Middle frontal gyrus (tissue), 1 donor: ENCODE results near the gene RTL10.

Source experiments
- DNase-seq: peaks from one replicate; pipeline ENCODE4 v3.0.0-alpha.2; 2015; ENCODE audit warnings: low spot score; ENCODE audit errors: extremely low spot score

Gene RTL10

DNA sequence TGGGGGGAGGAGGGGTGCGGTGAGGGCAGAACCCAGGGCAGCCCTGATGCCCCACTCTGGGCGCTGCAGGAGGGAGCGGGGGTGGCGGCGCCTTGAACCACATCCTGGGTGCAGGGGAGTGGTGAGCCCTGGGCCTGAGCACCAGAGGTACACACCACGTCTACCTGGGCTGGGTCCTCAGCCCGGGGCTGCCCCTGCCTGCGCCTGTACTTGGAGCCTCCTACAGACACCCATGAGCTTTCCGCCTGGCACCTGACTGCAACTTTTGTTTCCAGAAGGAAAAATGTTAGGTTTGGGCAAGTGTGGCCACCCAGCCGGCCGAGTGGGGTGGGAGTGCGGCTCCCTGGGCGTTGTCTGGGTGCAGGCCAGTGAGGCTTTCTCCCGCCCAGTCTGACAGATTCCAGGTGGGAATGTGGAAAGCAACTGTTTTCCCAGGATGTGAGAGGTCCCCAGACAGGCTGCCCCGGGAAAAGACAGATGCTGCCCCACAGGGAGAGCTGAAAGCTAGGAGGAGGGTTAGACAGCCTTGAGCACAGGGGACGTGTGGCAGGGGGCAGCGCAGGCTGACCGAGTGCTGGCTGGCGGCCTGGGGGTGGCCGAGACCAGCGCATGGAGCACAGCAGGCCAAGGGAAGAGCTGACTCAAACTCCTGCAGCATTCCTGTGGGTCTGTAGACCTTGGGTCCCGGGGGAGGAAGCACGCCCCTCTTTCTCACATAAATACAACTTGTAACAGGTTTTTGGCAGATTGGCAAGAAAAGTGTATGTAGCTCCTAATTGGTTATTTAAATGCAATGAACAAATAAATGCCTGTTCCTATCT, 44.1 kb downstream of the RTL10 start:
- no peak for DNase-seq

DNA sequence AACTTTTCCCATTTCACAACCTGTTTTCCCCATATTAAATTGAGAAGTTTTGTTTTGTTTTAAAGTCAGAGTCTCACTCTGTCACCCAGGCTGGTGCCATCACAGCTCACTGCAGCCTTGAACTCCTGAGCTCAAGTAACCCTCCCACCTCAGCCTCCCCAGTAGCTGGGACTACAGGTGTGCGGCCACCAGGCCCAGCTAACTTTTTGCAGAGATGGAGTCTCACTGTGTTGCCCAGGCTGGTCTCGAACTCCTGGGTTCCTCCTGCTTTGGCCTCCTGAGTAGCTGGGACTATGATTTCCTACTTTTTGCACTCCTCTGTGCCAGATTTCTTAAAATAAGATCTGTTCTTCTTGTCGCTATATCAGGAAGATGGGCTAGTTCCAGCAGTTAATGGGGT, 44.9 kb downstream of the RTL10 start:
- DNase-seq: no peak

DNA sequence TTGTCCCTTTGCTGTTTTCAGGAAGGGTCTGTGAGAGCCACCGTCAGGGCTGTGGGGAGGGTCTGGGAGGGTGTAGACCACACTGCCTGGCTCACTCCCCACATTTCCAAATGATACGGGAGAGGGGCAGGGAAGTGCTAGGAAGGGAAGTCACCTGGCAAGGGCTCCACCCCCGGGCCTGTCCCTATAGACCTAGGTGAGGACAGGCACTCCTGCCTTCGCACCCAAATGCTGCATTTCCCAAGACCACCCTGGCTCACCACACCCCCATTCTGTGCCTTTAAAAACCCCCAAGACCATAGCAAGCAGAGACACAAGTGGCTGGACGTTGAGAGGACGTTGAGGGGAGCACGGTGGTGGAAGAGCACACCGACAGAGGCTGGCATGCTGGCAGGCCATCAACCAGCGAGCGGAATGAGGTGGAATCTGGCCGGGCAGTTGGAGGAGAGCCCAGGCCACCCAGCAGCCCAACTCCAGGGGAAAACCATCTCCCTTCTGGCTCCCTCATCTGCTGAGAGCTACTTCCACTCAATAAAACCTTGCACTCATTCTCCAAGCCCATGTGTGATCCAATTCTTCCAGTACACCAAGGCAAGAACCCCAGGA, 45.7 kb downstream of the RTL10 start:
- DNase-seq: no peak

DNA sequence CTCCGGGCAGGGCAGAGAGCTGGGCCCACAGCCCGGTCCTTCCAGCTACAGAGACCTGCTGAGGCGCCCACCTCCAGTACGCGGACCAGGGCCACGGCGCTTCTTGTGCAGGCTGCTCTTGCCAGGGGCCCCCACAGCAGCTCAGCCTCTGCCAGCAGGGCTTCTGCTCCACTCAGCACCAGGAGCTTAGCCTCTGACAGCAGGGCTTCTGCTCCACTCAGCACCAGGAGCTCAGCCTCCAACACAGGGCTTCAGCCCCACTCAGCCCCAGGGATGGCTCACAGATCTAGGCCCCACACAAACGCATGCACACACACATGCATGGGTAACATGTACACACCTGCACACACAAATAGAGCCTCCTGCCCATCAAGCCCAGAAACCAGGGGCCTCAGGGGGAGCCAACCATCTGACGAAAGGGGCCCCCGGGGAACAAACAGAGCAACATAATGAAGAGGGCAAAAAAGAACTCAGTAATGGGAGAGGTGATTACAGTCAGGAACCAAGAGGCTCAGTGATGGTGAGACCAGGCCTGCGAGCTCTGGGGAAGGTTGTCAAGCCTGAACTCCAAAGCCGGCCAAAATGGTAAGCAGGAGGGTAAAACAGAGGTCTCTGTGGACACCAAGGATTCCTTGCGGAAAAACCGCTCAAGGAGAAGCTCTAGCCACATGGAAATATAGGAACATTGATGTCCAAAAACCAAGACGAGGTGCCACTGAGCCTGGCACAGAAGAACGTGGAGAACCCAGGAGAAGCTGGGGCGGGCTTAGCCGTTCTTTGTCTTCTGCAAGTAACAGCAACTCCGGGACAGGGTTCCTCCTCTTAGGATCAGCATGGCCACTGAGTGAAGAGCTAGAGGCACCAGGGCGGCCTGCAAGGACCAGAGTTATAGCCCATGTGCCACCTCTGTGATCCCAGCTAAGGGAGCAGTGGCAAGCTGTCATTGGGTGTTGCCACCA, 46.5 kb downstream of the RTL10 start:
- DNase-seq: no peak

DNA sequence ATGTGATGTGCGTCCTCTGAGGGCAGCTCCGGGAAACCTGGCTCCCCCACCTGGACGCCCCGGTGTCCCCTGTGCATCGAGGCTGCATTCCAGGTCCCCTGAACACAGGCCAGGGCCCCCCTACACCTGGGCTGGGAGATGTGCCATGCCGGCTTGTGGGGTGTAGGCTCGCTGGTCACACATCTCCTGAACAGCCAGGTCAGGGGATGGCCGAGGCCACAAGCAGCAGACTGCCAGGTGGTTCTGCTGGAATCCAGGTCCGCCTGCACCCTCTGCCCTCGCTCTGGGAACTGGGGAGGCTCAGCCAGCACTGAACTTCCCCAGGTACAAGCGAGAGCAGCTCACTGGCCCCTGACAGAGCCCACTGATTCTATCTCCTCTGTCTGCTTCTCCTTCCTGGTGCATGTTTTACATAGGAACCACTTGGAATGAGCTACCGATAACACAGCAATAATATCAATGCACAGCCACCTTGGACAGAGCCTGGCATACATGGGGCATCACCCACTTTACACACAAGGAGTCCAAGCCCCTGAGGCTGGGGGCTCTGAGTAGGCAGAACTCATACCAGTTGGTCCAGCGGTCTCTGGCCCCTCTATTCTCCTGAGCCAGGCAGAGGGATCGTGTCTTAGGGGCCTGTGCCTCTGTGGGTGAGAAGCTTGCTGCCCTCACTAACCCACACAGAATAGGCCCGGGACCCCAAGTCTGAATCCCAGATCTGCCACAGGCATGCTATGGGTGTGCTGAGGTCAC, 47.3 kb downstream of the RTL10 start:
- DNase-seq: no peak

DNA sequence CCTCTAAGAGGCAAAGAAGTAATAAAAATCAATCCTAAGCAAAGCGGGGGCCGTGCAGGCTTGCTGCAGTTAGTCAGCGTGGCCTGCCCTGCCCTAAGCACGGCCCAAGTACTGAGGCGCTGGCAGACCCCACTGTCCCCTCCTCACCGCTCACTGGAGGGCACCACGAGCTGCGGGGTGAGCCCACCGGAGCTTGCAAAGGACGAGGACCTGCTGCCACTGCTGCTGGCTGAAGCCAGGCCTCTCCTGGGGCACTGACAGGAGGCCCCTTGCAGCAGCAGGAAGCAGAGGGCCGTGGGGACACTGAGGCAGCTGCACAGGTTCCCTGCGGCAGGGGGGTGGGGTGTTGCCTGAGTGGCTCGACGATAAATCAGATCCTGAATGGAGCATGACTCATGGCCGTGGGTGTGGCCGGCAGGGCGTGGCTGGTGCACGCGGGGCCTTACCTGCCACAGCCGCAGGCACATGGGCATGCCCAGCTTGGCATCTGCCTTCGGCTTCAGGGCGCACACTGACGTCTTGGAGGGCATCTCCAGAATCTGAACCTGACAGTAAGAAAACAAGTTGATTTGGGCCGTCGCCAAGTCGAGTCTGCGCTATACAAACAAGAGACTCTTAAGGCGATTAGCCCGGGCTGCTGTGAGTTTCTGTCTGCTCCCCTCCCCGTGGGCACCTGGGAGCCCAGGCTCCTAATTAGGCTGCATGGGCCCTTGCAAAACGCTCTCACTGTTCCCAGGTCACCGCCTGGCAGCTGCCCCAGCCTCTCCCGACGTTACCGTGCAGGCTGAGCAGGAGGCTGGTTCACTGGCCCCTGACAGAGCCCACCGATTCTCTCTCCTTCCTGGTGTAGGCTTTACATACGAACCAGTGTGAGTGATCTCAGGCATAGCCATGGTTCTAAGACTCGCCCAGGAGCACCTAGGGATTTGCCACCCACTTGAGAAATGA, 48.2 kb downstream of the RTL10 start:
- DNase-seq: no peak

DNA sequence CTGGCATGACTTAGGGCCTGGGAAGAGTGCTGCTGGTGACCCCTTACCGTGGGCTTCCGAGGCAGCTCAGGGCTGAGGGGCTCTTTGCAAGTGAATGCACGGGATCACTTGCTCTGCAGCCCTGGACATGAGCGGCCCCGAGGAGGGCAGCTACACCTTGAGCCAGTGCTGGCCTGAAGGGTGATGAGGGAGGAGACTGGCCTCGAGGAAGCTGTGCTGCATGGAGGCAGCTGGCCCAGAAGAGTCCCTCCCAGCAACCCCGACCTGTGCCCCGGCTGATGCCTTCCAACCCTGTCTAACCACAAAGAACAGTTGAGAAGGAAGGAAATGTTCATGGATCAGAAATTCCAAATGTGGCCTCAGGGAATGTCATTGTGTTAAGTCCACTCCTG, 48.9 kb downstream of the RTL10 start:
- no peak for DNase-seq
